A673 (cell line): ENCODE data around the gene GPATCH2L. TPM values are rescaled to one million over a fixed set of nuclear protein-coding genes. Genes with fewer than 3 reads are reported as not detected.

ENCODE experiments used
- BruUV-seq: library from RNA; stranded (reverse); fragments of 400-500 nt; replicated peaks from 2 replicates; lab custom pipeline; 2021; lab: Mats Ljungman, UMichigan
- CTCF ChIA-PET: fragments of 300-600 bp; sonication (Branson Sonifier 250); formaldehyde crosslinking; loops from one replicate; lab custom pipeline; 2022; ENCODE audit warnings: antibody characterized with exemption; lab: Charles Lee
- POLR2A ChIA-PET: fragments of 300-600 bp; sonication (Branson Sonifier 250); formaldehyde crosslinking; loops from one replicate; lab custom pipeline; 2022; ENCODE audit warnings: antibody characterized with exemption; ENCODE audit not compliant: low non-redundant PET; lab: Charles Lee
- DNase-seq: peaks from one replicate; pipeline ENCODE4 v3.0.0-alpha.2; 2015; ENCODE audit warnings: low spot score
- H3K27ac ChIP-seq: fragments of 200-600 bp; sonication (generic); 2 replicates; pipeline ENCODE4 v1.5.1; 2016; ENCODE audit warnings: mixed run types, low read depth, mild to moderate bottlenecking, mixed read lengths, antibody characterized with exemption, low read length; ENCODE audit not compliant: poor library complexity, severe bottlenecking
- H3K27me3 ChIP-seq: fragments of 200-600 bp; sonication (generic); replicated peaks from 2 replicates; pipeline ENCODE4 v1.6.1; 2017; ENCODE audit warnings: mixed run types, low read depth, mild to moderate bottlenecking, mixed read lengths, antibody characterized with exemption, low read length; ENCODE audit not compliant: insufficient read depth, poor library complexity
- H3K36me3 ChIP-seq: fragments of 200-600 bp; sonication (generic); 2 replicates; pipeline ENCODE4 v1.6.1; 2016; ENCODE audit warnings: mixed run types, mild to moderate bottlenecking, mixed read lengths, antibody characterized with exemption, low read length; ENCODE audit not compliant: insufficient read depth, poor library complexity, severe bottlenecking
- H3K4me1 ChIP-seq: fragments of 200-600 bp; sonication (generic); 2 replicates; pipeline ENCODE4 v1.6.1; 2017; ENCODE audit warnings: mixed run types, mild to moderate bottlenecking, mixed read lengths, antibody characterized with exemption, low read length; ENCODE audit not compliant: insufficient read depth, poor library complexity, severe bottlenecking
- H3K4me3 ChIP-seq: fragments of 200-600 bp; sonication (generic); 2 replicates; pipeline ENCODE4 v1.5.1; 2016; ENCODE audit warnings: low read depth, mixed run types, mild to moderate bottlenecking, mixed read lengths, low read length; ENCODE audit not compliant: poor library complexity, severe bottlenecking
- H3K9me3 ChIP-seq: fragments of 200-600 bp; sonication (generic); 2 replicates; pipeline ENCODE4 v1.6.1; 2016; ENCODE audit warnings: mixed run types, low read depth, mild to moderate bottlenecking, mixed read lengths, antibody characterized with exemption, low read length; ENCODE audit not compliant: poor library complexity, severe bottlenecking
- CTCF ChIP-seq: fragments of 300-800, 200-600 bp; sonication (generic); conservative IDR thresholded peaks from 2 replicates; pipeline ENCODE4 v1.5.1; 2017; ENCODE audit warnings: low read depth, mild to moderate bottlenecking, antibody characterized with exemption, low read length, moderate library complexity, mixed read lengths
- EZH2 ChIP-seq: fragments of 200-600 bp; sonication (generic); IDR thresholded peaks from 2 replicates; pipeline ENCODE4 v1.6.1; 2017; ENCODE audit warnings: borderline replicate concordance, low read depth, mild to moderate bottlenecking, mixed read lengths, antibody characterized with exemption, low read length; ENCODE audit not compliant: poor library complexity, severe bottlenecking
- intact Hi-C: fragments of 100-400 bp; cut with micrococcal nuclease; formaldehyde crosslinking; loops from one replicate; pipeline ENCODE4 v1.10.0; 2022; ENCODE audit not compliant: unreplicated experiment
- total RNA-seq: library from RNA; stranded (reverse); gene quantifications from 2 replicates; pipeline ENCODE4 v1.2.3, GENCODE V29; 2021

Gene GPATCH2L
- total RNA-seq, 1 experiment from 2014 or later: 60.3 TPM

- H3K27ac ChIP-seq: no peak overlapping the region
- intact Hi-C loops: no loop called here
- no peaks in the 10 kb centered on the region for H3K9me3 ChIP-seq
- no peak for DNase-seq
- H3K4me1 ChIP-seq: no peaks in the 10 kb centered on the region
- H3K4me3 ChIP-seq: no peak overlapping the region
- no peak for TF ChIP-seq CTCF
- TF ChIP-seq EZH2: no peak
- POLR2A ChIA-PET: no interaction called here
- no peaks in the 10 kb centered on the region for H3K27me3 ChIP-seq
- H3K36me3 ChIP-seq: peaks cover 9% of the 10 kb centered on the region
- no TSS peak for BruUV-seq
- CTCF ChIA-PET: no interaction called here
Observed at GRCh38 chr14:76205708-76206107, 54.0 kb downstream of the GPATCH2L start.

DNA sequence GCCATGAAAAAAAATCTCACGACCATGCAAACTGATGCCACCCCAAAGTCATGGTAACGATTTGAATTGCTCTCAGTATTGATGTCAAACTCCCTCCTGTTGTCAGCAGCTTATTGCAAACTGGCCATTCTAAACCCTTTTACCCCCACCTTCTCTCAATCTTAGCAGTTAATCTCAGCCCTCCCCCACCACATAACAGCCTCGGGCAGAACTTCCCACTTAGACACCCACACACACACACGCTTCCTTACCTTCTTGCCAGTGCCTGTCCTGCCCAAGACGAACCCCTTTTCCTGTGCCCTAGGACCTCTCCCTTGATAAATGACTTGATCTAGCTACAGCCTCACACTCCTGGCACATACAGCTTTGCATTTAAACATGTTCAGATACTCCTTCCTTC lies 56.6 kb downstream of the GPATCH2L start:
- peaks cover 3% of the 10 kb centered on the region for H3K9me3 ChIP-seq
- no peaks in the 10 kb centered on the region for H3K36me3 ChIP-seq
- no peak for DNase-seq
- no peak overlapping the region for H3K4me3 ChIP-seq
- CTCF ChIA-PET: no interaction called here
- intact Hi-C loops: no loop called here
- no peak for TF ChIP-seq CTCF
- no peak for TF ChIP-seq EZH2
- BruUV-seq: no TSS peak
- POLR2A ChIA-PET: no interaction called here
- no peak overlapping the region for H3K27ac ChIP-seq
- no peaks in the 10 kb centered on the region for H3K4me1 ChIP-seq
- H3K27me3 ChIP-seq: no peaks in the 10 kb centered on the region

GRCh38 chr14:76212242-76212641 lies 60.5 kb downstream of the GPATCH2L start:
- no TSS peak for BruUV-seq
- Histone ChIP-seq H3K4me3 (no peak overlapping the region), H3K27ac (no peak overlapping the region), H3K9me3 (peaks cover 8% of the 10 kb centered on the region), H3K4me1 (no peaks in the 10 kb centered on the region), H3K36me3 (no peaks in the 10 kb centered on the region), H3K27me3 (no peaks in the 10 kb centered on the region)
- POLR2A ChIA-PET: no interaction called here
- intact Hi-C loops: no loop called here
- DNase-seq: no peak
- no peak for TF ChIP-seq EZH2
- TF ChIP-seq CTCF: no peak
- CTCF ChIA-PET: no interaction called here
